Endodermal cell (in vitro differentiated cells): ENCODE results near the gene STXBP3. TPM values are rescaled to one million over a fixed set of nuclear protein-coding genes. Genes with fewer than 3 reads are reported as not detected.

Experiments used
- DNase-seq: peaks from one replicate; pipeline ENCODE4 v3.0.0-alpha.2; 2017
- H3K27ac ChIP-seq: 2 replicates; pipeline ENCODE4 v1.5.1; 2013; ENCODE audit warnings: mild to moderate bottlenecking, low read depth, low read length, moderate library complexity
- H3K27me3 ChIP-seq: 2 replicates; pipeline ENCODE4 v1.6.1; 2013; ENCODE audit warnings: mild to moderate bottlenecking, low read length, moderate library complexity; ENCODE audit not compliant: insufficient read depth, control insufficient read depth, poor library complexity, severe bottlenecking
- H3K36me3 ChIP-seq: 2 replicates; pipeline ENCODE4 v1.7.0; 2013; ENCODE audit warnings: mild to moderate bottlenecking, low read length, moderate library complexity; ENCODE audit not compliant: control insufficient read depth, insufficient read depth
- H3K4me1 ChIP-seq: one replicate; pipeline ENCODE4 v1.7.0; 2013; ENCODE audit warnings: low read length; ENCODE audit not compliant: control insufficient read depth, insufficient read depth
- H3K4me3 ChIP-seq: 2 replicates; pipeline ENCODE4 v1.5.1; 2013; ENCODE audit warnings: mild to moderate bottlenecking, low read length, moderate library complexity
- H3K9ac ChIP-seq: 2 replicates; pipeline ENCODE4 v1.6.1; 2013; ENCODE audit warnings: mild to moderate bottlenecking, low read length, moderate library complexity; ENCODE audit not compliant: poor library complexity, severe bottlenecking; ENCODE audit errors: extremely low read depth
- H3K9me3 ChIP-seq: 2 replicates; pipeline ENCODE4 v1.6.1; 2013; ENCODE audit warnings: mild to moderate bottlenecking, low read length, moderate library complexity; ENCODE audit not compliant: control insufficient read depth
- H3K27ac Mint-ChIP-seq: 2 replicates; pipeline ENCODE4 v1.8.0; 2020; ENCODE audit warnings: mixed read lengths
- H3K27me3 Mint-ChIP-seq: 2 replicates; pipeline ENCODE4 v1.8.0; 2021; ENCODE audit warnings: mild to moderate bottlenecking, mixed read lengths; ENCODE audit not compliant: insufficient read depth
- H3K36me3 Mint-ChIP-seq: 2 replicates; pipeline ENCODE4 v1.8.0; 2020; ENCODE audit warnings: low read depth, mixed read lengths
- H3K4me1 Mint-ChIP-seq: 2 replicates; pipeline ENCODE4 v1.8.0; 2020; ENCODE audit warnings: mixed read lengths
- H3K4me3 Mint-ChIP-seq: 2 replicates; pipeline ENCODE4 v1.8.0; 2020; ENCODE audit warnings: mild to moderate bottlenecking, moderate library complexity, mixed read lengths
- H3K9me3 Mint-ChIP-seq: 2 replicates; pipeline ENCODE4 v1.8.0; 2020; ENCODE audit warnings: mild to moderate bottlenecking, mixed read lengths
- WGBS, 2 experiments: methylation state at CpG; one replicate each; pipeline versions ENCODE4 v1.1.5 to v1.1.7; 2013; ENCODE audit warnings: missing lambda C conversion rate in 2 of 2, mixed read lengths in 1 of 2; ENCODE audit not compliant: insufficient coverage in 1 of 2, insufficient read length in 1 of 2; 5-methylcytosine and 5-hydroxymethylcytosine counted together
- total RNA-seq, 2 donors: library from RNA; stranded (reverse); fragmentation: NEBNext Ultra II Directional in 1 of 2; extraction: Animal tissue kit (Norgen Biotek cat#: 25700) in 1 of 2; gene quantifications; 2 replicates in 1 of 2; 3 replicates in 1 of 2; pipeline ENCODE4 v1.2.1, GENCODE V29; 2021
- TF ChIP-seq, protein P1 (sequence below): fragments of 200-600 bp; sonication (generic); conservative IDR thresholded peaks from 2 replicates; pipeline ENCODE4 v1.5.0; 2021; ENCODE audit warnings: antibody characterized with exemption, mild to moderate bottlenecking

The STXBP3 gene
- total RNA-seq, 2 donors from 2014 or later, result 37.4 to 38.5 TPM

DNA sequence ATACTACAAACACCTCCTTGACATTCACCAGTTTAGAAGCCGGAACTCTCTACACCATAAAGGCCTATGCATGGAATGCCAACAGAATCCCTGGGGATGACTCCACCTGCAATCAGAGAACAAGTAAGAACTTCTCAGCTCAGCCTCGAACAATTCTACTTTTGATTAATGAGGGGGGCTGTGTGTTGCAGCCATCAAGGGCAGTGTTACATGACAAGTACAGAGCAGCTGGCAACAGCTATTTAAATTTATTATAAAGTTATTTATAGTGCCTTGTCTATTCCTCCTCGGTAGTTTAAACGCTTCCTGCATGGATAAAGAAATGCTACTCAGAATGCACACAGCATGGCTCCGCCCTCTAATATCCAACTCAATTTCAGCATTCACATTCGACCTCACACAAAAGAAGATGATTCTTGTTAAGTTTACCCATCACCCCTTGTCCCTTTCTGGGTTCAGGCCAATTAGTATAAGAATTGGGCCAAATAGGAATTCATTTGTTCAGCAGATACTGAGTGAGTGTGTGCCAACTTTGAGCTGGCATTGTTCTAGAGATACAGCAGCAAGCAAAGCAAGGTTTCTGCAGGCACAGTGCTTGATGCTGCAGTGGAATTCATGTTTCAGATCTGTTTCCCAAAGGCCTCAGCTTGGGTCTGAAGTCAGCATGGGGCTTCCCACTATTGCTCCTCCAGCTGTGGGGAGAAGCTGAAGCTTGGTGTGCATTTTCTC lies 27.4 kb upstream of the STXBP3 start:
- H3K27ac Mint-ChIP-seq, result no peak overlapping the region
- WGBS, 2 experiments, result 78% methylated on average over 6 of the region's 6 CpGs; no CpG with 5 or more reads in 1 of the 2 experiments

DNA sequence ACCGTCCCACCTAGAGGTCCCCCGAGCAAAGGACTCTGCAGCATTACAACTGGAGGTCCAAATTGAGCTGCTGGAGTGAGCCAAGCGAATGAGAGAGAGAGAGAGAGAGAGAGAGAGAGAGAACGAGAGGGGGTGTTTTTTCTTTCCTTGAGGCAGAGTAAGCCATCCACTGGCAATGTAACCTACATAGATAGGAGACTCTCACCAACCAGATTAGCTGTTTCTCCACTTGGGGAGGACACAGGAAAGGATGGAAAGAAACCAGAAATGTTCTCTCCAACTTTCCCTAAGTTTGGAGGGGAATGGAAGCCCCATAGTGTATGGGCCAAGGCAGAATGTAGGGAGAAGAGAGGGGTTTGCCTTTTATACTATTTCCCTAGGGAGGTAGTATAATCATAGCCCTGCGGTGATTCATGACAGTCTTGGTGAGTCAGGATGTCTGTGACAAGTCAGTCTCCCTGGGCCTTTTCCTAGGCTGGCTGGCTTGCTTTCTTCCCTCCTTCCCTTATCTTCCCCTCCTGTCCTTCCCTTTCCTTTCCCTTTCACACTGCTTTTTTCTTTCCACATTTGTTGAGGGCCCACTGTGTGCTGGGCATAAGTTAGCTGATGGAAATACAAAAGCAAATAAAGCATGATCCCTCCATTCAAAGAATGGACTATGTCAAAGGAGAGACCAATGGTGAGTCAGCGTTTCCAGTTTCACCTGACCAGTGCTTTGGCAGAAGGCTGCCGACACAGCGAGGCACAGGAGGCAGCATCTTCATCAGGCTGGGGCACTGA lies 26.6 kb upstream of the STXBP3 start:
- 85 to 97% methylated on average over 6 to 8 of the region's 8 CpGs for WGBS, 2 experiments
- Mint-ChIP-seq H3K4me3 (no peak overlapping the region), H3K9me3 (no peaks in the 10 kb centered on the region), H3K36me3 (no peaks in the 10 kb centered on the region), H3K4me1 (no peaks in the 10 kb centered on the region), H3K27ac (no peak overlapping the region), H3K27me3 (no peaks in the 10 kb centered on the region)
- H3K27ac ChIP-seq, result peak overlapping the region; percentile 16
- H3K27me3 ChIP-seq, result no peaks in the 10 kb centered on the region
- TF ChIP-seq, protein P1, sequence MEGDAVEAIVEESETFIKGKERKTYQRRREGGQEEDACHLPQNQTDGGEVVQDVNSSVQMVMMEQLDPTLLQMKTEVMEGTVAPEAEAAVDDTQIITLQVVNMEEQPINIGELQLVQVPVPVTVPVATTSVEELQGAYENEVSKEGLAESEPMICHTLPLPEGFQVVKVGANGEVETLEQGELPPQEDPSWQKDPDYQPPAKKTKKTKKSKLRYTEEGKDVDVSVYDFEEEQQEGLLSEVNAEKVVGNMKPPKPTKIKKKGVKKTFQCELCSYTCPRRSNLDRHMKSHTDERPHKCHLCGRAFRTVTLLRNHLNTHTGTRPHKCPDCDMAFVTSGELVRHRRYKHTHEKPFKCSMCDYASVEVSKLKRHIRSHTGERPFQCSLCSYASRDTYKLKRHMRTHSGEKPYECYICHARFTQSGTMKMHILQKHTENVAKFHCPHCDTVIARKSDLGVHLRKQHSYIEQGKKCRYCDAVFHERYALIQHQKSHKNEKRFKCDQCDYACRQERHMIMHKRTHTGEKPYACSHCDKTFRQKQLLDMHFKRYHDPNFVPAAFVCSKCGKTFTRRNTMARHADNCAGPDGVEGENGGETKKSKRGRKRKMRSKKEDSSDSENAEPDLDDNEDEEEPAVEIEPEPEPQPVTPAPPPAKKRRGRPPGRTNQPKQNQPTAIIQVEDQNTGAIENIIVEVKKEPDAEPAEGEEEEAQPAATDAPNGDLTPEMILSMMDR, result no peak
- H3K9me3 ChIP-seq, result no peaks in the 10 kb centered on the region
- DNase-seq, result no peak
- H3K4me3 ChIP-seq, result no peak overlapping the region
- H3K4me1 ChIP-seq, result no peaks in the 10 kb centered on the region
- H3K36me3 ChIP-seq, result no peaks in the 10 kb centered on the region
- no peak overlapping the region for H3K9ac ChIP-seq

More for the DNA sequence above, 27.4 kb upstream of the STXBP3 start:
- TF ChIP-seq, protein P1, result no peak
- Histone ChIP-seq H3K36me3 (no peaks in the 10 kb centered on the region), H3K9ac (no peak overlapping the region), H3K4me1 (no peaks in the 10 kb centered on the region), H3K27me3 (no peaks in the 10 kb centered on the region), H3K27ac (peak overlapping the region; percentile 16), H3K9me3 (no peaks in the 10 kb centered on the region), H3K4me3 (no peak overlapping the region)
- Mint-ChIP-seq H3K4me3 (no peak overlapping the region), H3K9me3 (no peaks in the 10 kb centered on the region), H3K36me3 (no peaks in the 10 kb centered on the region), H3K4me1 (no peaks in the 10 kb centered on the region), H3K27me3 (no peaks in the 10 kb centered on the region)
- DNase-seq, result no peak

DNA sequence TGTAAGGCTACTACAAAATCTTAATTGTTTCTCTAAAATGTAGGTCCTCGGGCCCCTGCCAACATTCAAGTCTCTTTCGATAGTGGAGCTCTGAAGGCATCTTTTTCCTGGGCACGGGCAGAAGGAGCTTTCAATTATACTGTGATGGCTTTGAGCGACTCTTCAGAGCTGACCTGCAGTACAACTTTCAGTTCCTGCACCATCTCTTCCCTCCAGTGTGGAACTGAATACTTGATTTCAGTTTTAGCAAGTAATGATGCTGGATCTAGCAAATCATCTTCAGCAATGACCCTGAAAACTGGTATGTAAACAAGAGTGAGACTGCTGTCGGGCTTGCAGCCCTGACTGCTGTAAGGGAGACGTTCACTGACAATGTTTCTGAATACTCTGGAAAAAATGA lies 24.2 kb upstream of the STXBP3 start:
- WGBS, 2 experiments, result 89 to 96% methylated on average over 6 of the region's 6 CpGs
- Histone ChIP-seq H3K4me3 (no peak overlapping the region), H3K4me1 (no peaks in the 10 kb centered on the region), H3K27ac (no peak overlapping the region), H3K9ac (no peak overlapping the region), H3K9me3 (no peaks in the 10 kb centered on the region), H3K27me3 (no peaks in the 10 kb centered on the region), H3K36me3 (no peaks in the 10 kb centered on the region)
- Mint-ChIP-seq H3K9me3 (no peaks in the 10 kb centered on the region), H3K27me3 (no peaks in the 10 kb centered on the region), H3K36me3 (no peaks in the 10 kb centered on the region), H3K27ac (no peak overlapping the region), H3K4me1 (no peaks in the 10 kb centered on the region), H3K4me3 (no peak overlapping the region)
- DNase-seq, result no peak
- TF ChIP-seq, protein P1, result no peak
